Measurements from ENCODE around the gene SFSWAP. TPM values are rescaled to one million over a fixed set of nuclear protein-coding genes. Genes with fewer than 3 reads are reported as not detected.

Gene SFSWAP
- total RNA-seq, 1 donor from 2014 or later: 46.9 TPM

DNA sequence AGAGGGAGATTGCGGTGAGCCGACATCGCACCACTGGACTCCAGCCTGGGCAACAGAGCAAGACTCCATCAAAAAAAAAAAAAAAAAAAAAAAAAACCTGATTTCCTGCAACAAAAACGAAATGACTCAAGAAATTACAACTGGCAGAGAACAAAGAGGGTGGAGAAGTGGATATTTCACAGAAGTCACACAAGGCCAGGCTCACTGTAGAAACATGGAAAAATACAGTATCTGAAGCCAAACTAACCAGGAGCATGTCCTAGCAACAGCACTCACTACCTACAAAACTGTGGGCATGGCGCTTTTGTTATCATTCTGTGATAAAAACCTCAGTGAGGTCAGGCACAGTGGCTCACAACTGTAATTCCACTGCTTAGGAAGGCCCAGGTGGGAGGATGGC lies 105.6 kb downstream of the SFSWAP start:
- TF ChIP-seq CTCF (IDR thresholded peaks at IDR 0.05): no peak
- Histone ChIP-seq H3K4me3 (no peak overlapping the region), H3K27ac (no peak overlapping the region), H3K36me3 (no peaks in the 10 kb centered on the region), H3K4me1 (no peaks in the 10 kb centered on the region), H3K27me3 (ENCODE audit: low read depth) (no peaks in the 10 kb centered on the region), H3K9me3 (no peaks in the 10 kb centered on the region)
- ATAC-seq (no peak), DNase-seq (no peak)
- intact Hi-C loops (cut with DNase I): no loop called here

DNA sequence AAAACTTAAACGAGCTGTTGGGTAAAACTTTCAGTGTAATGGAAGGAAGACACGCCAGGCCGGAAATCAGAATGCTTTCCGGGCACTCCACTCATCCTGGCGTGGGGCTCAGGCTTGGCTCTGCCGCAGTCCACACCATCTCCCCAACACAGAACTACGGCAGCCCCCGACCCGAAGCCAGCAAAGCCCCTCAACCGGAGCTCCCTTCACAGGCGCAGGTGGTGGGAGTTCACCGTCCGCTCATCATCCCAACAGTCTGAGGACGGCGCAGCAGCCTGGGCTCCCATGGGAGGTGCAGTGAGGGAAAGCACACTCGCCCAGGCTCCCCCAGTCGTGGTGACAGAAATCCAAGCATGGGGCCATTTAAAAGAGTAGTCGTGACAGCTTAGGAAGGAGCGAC lies 106.4 kb downstream of the SFSWAP start:
- Histone ChIP-seq H3K36me3 (no peaks in the 10 kb centered on the region), H3K4me3 (no peak overlapping the region), H3K27ac (no peak overlapping the region), H3K4me1 (no peaks in the 10 kb centered on the region), H3K9me3 (no peaks in the 10 kb centered on the region), H3K27me3 (ENCODE audit: low read depth) (no peaks in the 10 kb centered on the region)
- intact Hi-C loops (cut with DNase I): no loop called here
- no peak for TF ChIP-seq CTCF (IDR thresholded peaks at IDR 0.05)
- DNase-seq (no peak), ATAC-seq (no peak)

DNA sequence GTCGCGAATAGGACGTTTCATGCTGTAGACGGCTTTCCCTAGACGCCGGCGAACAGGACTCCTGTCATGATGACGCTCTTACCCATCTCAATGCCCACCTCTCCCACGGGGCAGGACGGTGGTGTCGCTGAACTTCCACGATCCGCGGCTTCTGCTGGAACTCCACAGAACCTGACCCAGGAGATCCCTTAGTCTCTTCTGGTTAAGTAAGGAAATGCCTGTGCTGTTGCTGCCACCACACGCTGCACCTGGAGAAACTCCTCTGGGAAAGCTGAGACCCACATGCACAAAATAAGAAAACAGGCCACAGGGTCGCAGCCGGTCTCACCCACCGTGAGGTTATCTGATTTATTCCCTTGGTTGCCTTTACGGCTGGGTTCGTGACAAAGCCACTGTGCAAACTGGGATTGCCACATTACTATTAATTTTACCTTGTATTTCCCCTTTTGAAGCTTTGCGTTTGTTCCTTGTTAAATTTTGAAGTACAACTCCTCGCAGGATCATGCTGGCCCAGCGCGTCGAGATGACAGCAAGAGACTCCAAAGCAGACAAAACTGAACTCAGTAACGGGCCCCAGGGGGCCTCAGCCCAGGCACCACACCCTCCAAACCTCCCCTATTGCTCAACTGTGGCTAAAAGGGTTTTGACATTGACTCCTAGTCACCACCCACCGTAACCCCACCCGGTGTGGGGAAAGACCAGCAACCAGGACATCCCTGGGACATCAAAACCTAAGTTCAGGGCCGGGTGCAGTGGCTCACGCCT lies 108.1 kb downstream of the SFSWAP start:
- Histone ChIP-seq H3K9me3 (no peaks in the 10 kb centered on the region), H3K27me3 (ENCODE audit: low read depth) (no peaks in the 10 kb centered on the region), H3K36me3 (no peaks in the 10 kb centered on the region), H3K4me3 (no peak overlapping the region), H3K4me1 (no peaks in the 10 kb centered on the region), H3K27ac (no peak overlapping the region)
- DNase-seq: no peak
- ATAC-seq: no peak
- TF ChIP-seq CTCF (IDR thresholded peaks at IDR 0.05): no peak
- intact Hi-C loops (cut with DNase I): no loop called here

- no peak for TF ChIP-seq CTCF (IDR thresholded peaks at IDR 0.05)
- peaks cover 31% of the 10 kb centered on the region for H3K27me3 ChIP-seq (ENCODE audit: low read depth)
Measured at GRCh38 chr12:131824450-131824849, 113.6 kb downstream of the SFSWAP start.

GRCh38 chr12:131825146-131825892 lies 114.4 kb downstream of the SFSWAP start:
- intact Hi-C loops (cut with DNase I): no loop called here
- DNase-seq (no peak), ATAC-seq (no peak)
- Histone ChIP-seq H3K27ac (no peak overlapping the region), H3K27me3 (ENCODE audit: low read depth) (peaks cover 40% of the 10 kb centered on the region), H3K9me3 (no peaks in the 10 kb centered on the region), H3K4me3 (no peak overlapping the region), H3K4me1 (peaks cover 25% of the 10 kb centered on the region), H3K36me3 (no peaks in the 10 kb centered on the region)
- TF ChIP-seq CTCF (IDR thresholded peaks at IDR 0.05): no peak

More at GRCh38 chr12:131824450-131824849, 113.6 kb downstream of the SFSWAP start:
- no peak overlapping the region for H3K27ac ChIP-seq
- intact Hi-C loops (cut with DNase I): no loop called here
- H3K4me1 ChIP-seq: peaks cover 17% of the 10 kb centered on the region
- DNase-seq (no peak), ATAC-seq (no peak)
- no peaks in the 10 kb centered on the region for H3K36me3 ChIP-seq
- H3K9me3 ChIP-seq: no peaks in the 10 kb centered on the region
- no peak overlapping the region for H3K4me3 ChIP-seq
